Fibroblast of mammary gland (primary cell): Measurements from ENCODE around the gene ZSWIM9.

Source experiments
- DNase-seq: peaks from one replicate; pipeline ENCODE4 v3.0.0-alpha.2; 2010; ENCODE audit warnings: low read depth
- H3K4me3 ChIP-seq: 2 replicates; pipeline ENCODE4 v1.5.1; 2011; ENCODE audit warnings: low read depth, mild to moderate bottlenecking, low read length, moderate library complexity; ENCODE audit not compliant: control insufficient read depth
- CTCF ChIP-seq: conservative IDR thresholded peaks from 2 replicates; pipeline ENCODE4 v1.5.1; 2011; ENCODE audit warnings: low read depth, low read length, inconsistent platforms; ENCODE audit not compliant: control insufficient read depth, insufficient read depth

ZSWIM9 gene

GRCh38 chr19:48133094-48133493 lies 37.4 kb upstream of the ZSWIM9 start:
- no peak for DNase-seq
- TF ChIP-seq CTCF: no peak
- H3K4me3 ChIP-seq: no peak overlapping the region

- no peak overlapping the region for H3K4me3 ChIP-seq
- no peak for TF ChIP-seq CTCF
- DNase-seq: no peak
These were observed 35.1 kb upstream of the ZSWIM9 start for GRCh38 chr19:48135411-48135810.

GRCh38 chr19:48136547-48136946 lies 33.9 kb upstream of the ZSWIM9 start:
- no peak for TF ChIP-seq CTCF
- no peak overlapping the region for H3K4me3 ChIP-seq
- DNase-seq: no peak

- TF ChIP-seq CTCF: no peak
- no peak overlapping the region for H3K4me3 ChIP-seq
- DNase-seq: no peak
These were observed 33.1 kb upstream of the ZSWIM9 start for GRCh38 chr19:48137411-48137810.

GRCh38 chr19:48139053-48139452 lies 31.4 kb upstream of the ZSWIM9 start:
- TF ChIP-seq CTCF: no peak
- no peak overlapping the region for H3K4me3 ChIP-seq
- DNase-seq: no peak

GRCh38 chr19:48147597-48148175 lies 22.8 kb upstream of the ZSWIM9 start:
- DNase-seq: no peak
- no peak for TF ChIP-seq CTCF

GRCh38 chr19:48148576-48148975 lies 21.9 kb upstream of the ZSWIM9 start:
- H3K4me3 ChIP-seq: no peak overlapping the region
- DNase-seq: no peak
- no peak for TF ChIP-seq CTCF

More at GRCh38 chr19:48147597-48148175, 22.8 kb upstream of the ZSWIM9 start:
- H3K4me3 ChIP-seq: no peak overlapping the region
